Skin epidermis (tissue), 12 donors: ENCODE results near the gene CD53.

ENCODE experiments used
- H3K27ac ChIP-seq, 21 experiments: fragments of 200-600 bp; sonication (generic) in 11 of 21; one replicate each; pipeline ENCODE4 v1.5.0; 2020; ENCODE audit warnings: mild to moderate bottlenecking in 3 of 21, inconsistent platforms in 2 of 21, moderate library complexity in 2 of 21
- H3K4me3 ChIP-seq, 7 experiments: fragments of 200-600 bp; sonication (generic) in 2 of 7; one replicate each; pipeline ENCODE4 v1.5.0; 2020; ENCODE audit warnings: inconsistent platforms in 2 of 7, mild to moderate bottlenecking in 2 of 7, moderate library complexity in 1 of 7

CD53 gene

DNA sequence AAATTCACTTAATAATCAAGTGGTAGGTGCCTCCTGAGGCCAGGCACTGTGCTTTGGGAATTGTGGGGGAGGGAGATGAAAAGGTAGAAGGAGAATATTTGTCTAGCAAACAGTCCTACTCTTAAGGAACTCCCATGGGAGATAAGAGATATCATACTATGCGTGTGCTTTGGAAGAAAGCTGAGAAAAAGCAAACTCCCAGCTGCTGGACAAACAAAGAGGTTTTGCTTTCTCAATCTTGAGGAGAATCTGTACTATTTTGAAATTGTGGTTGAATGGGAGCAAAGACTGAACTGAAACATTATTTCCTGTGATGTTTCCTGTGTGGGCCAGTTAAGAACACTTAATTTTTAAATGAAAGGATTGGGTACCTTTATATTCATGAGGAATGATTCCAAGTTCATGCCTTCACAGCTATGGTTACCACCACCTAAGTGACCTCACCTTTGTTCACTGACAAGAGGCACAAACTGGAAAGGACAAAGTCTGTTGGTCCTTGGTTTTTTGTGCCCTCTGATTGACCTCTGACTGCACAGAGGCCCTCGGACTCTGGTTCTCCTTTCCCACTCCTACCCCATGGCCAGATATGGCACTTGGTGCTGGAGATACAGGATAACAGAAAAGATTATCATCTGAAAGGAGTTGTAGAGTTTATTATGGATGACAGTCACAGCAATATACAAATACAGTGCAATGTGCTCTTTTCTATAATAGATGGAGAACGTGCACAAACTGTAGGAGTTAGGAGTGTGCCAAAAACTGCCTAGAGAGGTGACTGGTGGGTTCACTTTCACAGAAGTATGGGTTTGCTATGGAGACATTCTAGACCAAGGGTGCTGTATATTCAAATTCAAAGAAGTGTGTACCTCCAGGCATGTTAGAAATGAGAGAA, 1.6 kb downstream of the CD53 start:
- H3K4me3 ChIP-seq, result peak overlapping the region; percentile 17 to 48 (median 40)
- peak overlapping the region in 17 of 21 experiments; percentile 7 to 96 (median 81) for H3K27ac ChIP-seq

DNA sequence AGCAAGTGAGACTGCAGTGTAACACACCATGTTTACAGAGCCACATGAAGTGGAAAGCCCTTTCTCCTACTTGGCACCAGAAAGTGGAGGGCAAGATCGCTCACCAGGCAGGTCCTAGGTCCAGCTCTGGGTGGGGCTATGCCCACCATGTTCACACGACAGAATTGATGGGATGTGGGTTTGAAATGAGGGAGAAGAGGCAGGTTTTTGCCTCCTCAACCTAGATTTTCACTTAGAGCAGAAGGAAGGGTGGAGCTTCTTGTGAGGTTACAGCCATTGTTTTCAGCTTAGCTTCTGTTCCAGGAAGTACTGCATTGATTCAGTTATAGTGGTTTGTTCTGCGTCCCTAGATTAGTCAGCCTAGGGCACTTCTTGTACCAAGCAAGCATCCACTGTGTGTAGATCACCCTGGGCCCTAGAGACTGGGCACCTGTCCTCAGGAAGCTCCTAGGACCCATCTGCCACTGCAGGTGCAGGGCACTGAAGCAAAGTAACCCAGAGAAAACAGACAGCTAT, 2.3 kb downstream of the CD53 start:
- Histone ChIP-seq H3K27ac (peak overlapping the region in 17 of 21 experiments; percentile 24 to 96 (median 77)), H3K4me3 (peak overlapping the region; percentile 17 to 48 (median 40))

DNA sequence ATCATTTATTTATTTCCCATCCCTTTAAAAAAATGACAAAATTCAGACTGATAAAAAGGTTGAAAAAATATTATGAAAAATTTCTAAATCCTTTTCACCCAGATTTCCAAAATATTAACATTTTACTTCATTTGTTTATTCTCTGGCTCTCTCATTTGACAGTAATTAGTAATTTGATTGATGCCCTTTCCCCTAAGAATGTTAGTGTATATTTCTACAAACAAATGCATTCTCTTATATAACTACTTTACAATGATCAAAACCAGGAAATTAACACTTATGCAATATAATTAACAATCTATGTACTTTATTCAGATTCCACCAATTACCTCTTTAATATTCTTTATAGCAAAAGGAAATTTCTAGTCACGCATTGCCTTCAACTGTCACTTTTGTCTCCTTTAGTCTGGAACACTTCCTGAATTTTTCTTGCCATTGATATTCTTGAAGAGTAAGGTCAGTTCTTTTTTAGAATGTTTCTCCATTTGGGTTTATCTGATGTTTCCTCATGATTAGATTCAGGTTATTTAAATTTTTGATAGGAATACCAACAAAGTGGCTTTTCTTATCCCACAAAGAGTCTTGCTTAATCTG, 3.9 kb downstream of the CD53 start:
- peak overlapping the region in 5 of 21 experiments; percentile 12 to 92 (median 60) for H3K27ac ChIP-seq
- peak overlapping the region in 1 of 7 experiments; percentile 4 for H3K4me3 ChIP-seq

DNA sequence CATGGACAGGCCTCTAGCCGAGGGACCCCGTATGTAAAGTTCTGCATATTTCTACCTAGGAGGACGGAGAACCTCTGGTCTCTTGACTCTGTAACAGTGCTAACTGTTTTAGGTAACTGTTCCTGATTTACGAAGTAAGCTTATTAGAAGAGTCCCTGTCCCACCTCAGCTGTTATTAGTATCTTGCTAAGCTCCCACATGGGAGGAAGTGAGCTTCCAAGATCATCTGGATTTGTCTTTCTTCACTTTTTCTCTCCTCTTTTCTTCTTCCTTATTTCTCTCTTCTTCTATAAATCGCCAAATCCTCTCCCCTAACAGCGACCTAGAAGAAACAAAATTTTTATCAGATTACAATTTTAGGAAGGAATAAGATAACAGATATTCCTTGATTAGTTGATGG, 4.4 kb downstream of the CD53 start:
- peak overlapping the region in 2 of 7 experiments; percentile 4 to 13 for H3K4me3 ChIP-seq
- peak overlapping the region in 5 of 21 experiments; percentile 12 to 92 (median 60) for H3K27ac ChIP-seq

DNA sequence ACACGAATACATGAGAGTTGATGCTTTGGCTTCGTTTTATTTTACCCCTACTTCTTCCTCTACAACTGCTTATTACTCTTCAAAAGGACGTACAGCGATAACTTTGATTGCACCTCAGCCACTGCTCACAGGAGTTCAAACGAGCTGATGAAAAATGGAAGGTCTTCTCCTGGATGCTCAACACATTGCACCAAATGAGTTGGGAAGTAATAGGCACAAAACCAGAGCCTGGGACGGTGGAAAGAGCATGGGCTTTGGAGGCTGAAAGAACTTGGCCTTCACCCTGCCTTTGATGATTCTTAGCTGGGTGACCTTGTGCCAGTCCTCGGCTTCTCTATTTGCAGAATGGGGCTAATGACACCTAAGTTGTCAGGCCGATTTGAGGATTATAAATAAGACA, 4.8 kb downstream of the CD53 start:
- peak overlapping the region in 5 of 21 experiments; percentile 12 to 92 (median 27) for H3K27ac ChIP-seq
- peak overlapping the region in 2 of 7 experiments; percentile 4 to 13 for H3K4me3 ChIP-seq

DNA sequence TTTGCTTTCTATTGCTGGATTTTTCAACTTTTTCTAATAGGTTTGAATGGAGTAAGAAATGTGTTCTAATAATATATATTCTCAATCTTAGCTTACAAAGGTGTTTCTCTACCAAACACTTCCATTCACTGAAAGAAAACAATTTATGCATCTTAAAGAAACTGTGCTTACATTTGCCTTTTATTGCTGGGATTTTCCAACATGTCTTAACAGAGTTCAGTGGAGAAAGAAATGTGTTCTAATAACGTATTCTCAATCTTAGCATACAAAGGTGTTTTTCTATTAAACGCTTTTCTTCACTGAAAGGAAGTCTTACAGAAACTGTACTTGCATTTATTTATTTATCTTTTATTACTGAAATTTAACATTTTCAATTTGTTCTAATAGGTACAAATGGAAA, 5.6 kb downstream of the CD53 start:
- Histone ChIP-seq H3K4me3 (no peak overlapping the region), H3K27ac (peak overlapping the region in 2 of 21 experiments; percentile 60 to 92)

DNA sequence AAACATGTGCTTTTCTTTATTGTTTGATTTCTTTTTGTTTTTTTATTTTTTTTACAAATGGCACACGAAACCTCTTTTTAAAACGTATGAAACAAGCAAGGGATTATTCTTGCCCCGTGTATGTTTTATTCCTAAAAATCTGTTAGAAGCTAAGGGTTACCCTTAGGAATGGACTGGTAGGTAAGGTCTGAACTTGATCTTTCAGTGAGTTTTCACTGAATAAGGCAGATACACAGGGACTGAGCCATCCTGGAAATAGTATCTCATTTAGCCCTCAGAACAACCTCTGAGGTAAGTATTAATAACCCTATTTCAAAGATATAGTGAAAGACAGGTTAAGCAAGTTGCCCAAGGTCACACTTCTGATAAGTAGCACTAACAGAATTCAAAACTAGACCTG, 6.0 kb downstream of the CD53 start:
- peak overlapping the region in 4 of 21 experiments; percentile 24 to 92 (median 60) for H3K27ac ChIP-seq
- H3K4me3 ChIP-seq, result no peak overlapping the region

DNA sequence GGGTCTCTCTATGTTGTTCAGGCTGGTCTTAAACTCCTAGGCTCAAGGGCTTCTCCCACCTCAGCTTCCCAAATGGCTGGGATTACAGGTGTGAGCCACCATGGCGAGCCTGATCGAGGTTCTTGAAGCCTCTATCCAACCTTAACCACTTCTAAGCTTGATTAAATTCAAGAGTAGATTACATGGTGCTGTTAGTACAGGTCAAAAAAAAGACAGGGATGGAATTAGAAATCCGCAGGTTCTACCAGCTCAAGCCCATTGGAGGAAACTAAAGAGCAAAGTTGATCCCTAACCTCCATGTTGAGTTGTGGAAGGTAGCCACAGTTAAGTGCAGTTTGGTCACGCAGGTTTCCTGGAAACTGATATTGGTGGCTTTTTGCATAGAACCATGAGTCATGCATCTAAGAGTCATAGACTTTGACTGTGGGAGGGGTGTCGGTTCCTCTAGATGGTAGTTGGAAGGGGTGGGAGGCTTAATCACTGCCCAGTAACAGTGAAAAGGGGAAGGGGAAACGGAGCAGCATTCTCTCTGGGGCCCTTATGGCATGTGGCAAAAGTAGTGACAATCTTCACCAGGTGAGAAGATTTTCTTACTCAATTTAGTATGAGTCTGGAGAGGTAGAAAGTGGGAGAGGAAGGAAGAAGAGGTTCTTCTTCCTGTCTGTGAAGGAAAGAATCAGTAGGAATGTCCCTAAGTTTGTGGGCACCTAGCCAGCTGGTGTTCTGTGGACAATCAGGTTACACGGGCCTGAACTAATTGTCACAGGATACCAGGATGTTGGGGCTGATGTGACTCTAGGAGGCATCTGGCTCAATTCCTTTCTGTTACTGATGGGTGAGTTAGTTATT, 7.0 kb downstream of the CD53 start:
- H3K4me3 ChIP-seq, result no peak overlapping the region

DNA sequence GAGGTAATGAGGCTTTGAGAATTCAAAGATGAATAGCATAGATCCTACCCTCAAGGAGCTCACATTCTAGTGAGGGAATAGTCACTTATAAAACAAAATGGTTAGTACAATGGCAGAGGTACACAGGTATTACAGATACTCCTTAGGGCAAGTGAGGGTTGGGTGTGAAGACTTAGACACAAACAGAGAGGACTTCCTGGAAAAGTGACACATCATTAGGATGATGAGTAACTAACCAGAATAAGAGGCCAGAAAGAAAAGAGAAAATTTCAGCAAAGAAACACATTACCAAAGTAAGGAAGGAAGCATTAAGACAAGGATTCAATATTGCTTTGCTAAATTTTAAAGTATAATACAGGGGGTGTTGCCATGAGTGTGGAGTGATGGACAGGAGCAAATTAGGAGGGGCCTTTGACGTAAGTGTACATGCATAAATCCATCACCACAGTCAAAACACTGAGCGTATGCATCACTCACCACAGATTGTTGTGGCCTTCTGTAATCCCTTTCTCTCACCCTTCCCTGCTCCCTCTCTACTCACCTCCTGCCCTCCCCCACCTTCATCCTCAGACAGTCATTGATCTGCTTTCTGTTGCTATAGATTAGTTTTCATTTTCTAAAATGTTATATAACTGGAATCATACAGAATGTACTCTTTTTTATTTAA, 7.9 kb downstream of the CD53 start:
- H3K27ac ChIP-seq, result peak overlapping the region in 11 of 21 experiments; percentile 2 to 92 (median 37)
- H3K4me3 ChIP-seq, result no peak overlapping the region

More for the DNA sequence above, 7.0 kb downstream of the CD53 start:
- H3K27ac ChIP-seq, result peak overlapping the region in 13 of 21 experiments; percentile 4 to 92 (median 41)

DNA sequence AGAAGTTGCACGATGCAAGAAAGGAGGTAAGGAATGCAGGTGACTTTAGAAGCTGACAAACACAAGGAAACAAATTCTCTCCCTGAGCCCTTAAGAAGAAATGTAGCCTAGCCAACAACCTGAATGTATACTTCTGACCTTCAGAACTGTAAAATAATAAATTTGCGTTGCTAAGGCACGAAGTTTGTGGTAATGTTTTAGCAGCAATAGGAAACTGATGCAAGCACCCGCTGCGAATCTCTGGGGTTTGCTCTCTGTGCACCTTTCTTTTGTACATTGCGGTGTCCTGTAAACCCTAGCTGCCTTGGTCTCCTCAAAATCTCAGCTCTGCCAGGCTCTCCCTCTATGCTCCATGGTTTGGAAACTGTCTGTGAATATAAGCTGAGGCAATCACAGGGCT, 15.1 kb downstream of the CD53 start:
- H3K4me3 ChIP-seq, result no peak overlapping the region
- no peak overlapping the region for H3K27ac ChIP-seq

DNA sequence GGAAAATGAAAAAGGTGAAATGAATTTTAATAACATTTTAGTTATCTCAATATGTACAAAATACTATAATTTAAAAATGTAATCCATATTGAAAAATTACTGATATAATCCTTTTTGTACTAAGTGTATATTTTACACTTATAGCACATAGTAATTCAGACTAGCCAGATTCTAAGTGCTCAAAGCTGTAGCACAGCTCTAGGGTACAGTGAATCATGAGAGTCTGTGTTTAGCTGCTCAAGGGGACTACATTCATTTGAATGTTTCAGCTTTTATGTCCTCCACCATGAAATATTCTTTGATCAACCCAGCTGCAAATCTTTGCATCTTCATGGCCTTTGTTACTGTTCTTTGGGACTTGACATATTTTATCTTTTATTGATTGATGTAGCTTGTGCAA, 15.7 kb downstream of the CD53 start:
- H3K4me3 ChIP-seq, result no peak overlapping the region
- H3K27ac ChIP-seq, result no peak overlapping the region

DNA sequence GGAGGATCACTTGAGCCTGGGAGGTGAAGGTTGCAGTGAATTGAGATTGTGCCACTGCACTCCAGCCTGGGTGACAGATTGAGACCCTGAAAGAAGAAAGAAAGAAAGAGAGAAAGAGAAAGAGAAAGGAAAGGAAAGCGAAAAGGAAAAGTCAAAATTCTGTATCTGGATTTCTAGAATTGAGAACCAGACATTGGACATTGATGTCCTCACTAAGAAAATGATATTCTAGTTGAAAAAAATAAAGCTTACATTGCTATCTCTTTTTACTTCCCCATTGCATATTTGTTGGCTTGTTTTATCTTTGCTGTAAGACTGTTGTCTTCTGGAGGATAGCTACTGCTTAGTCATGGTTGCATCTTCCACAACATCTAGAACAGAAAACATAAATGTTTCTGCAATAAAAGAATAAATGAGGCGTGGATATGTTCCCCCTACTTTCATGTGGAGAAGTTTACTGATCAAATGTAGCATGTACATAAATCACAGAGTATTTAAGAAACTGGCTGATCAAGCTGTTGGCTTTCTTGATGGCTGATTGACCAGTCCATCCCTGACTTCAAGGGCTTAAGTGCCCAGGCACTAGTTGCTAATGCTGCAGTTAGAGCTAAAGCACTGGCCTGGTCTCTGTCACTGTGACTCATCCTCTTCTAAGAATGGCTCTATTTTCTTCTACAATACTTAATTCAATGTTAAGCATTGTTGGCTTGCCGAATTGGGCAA, 17.7 kb downstream of the CD53 start:
- no peak overlapping the region for H3K27ac ChIP-seq
- H3K4me3 ChIP-seq, result no peak overlapping the region

DNA sequence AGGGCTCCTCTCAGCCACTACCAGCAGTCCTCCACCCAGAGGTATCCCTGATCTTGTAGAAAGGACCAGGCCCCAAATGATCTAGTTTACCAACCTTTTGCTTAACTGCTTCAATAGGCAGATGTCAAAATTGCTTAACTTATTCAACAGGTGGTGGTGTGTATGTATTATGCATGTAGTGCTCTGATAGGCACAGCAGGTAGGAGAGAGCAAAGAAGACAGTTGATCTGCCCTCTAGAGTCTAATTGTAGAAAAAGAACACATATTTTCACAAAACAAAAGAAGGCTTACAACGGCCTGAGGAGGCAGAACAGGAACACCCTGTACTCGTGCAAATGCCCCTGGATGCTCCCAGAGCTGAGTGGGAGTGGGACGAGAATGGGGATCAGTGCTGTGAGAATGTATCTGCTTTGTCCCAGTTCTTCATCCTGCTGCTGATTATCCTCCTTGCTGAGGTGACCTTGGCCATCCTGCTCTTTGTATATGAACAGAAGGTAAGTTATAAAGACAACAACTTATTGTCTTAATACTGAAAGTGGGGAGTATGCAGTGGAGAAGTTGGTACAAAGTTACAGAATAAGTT, 21.1 kb downstream of the CD53 start:
- no peak overlapping the region for H3K27ac ChIP-seq
- no peak overlapping the region for H3K4me3 ChIP-seq

DNA sequence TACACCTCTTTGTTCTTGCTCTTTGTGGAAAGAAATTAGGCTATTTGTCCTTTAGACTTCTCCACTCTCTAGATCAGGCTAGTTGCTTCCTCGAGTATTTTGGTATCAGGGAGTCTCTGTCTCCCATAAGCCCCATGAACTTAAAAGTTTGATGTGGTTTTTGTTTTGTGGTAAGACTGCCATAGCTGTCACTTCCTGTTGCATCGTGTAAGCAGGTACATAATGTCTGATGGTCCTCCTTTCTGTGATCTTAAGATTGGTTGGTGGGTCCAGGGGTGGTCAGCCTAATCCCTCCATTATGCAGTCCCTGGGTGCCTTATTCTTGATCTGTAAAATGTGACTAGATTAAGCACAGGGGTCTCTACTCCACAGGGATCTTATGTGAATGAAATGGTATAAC, 23.1 kb downstream of the CD53 start:
- Histone ChIP-seq H3K27ac (no peak overlapping the region), H3K4me3 (no peak overlapping the region)

DNA sequence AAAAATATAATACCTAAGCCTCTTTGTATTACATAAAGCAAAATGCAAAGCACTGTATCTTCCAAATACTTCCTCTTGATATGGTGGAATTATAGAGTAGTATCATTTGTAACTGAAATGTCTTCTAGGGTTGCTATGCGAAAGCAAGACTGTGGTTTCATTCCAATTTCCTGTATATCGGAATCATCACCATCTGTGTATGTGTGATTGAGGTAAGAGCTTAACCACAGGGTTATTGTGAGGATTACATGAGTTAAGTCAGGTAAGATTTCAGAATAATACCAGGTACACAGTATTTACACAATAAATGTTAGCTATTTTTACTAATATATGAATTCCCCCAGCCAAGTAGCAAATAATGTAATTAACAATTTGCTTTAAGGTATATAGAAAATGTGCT, 24.7 kb downstream of the CD53 start:
- H3K27ac ChIP-seq, result no peak overlapping the region
- no peak overlapping the region for H3K4me3 ChIP-seq

DNA sequence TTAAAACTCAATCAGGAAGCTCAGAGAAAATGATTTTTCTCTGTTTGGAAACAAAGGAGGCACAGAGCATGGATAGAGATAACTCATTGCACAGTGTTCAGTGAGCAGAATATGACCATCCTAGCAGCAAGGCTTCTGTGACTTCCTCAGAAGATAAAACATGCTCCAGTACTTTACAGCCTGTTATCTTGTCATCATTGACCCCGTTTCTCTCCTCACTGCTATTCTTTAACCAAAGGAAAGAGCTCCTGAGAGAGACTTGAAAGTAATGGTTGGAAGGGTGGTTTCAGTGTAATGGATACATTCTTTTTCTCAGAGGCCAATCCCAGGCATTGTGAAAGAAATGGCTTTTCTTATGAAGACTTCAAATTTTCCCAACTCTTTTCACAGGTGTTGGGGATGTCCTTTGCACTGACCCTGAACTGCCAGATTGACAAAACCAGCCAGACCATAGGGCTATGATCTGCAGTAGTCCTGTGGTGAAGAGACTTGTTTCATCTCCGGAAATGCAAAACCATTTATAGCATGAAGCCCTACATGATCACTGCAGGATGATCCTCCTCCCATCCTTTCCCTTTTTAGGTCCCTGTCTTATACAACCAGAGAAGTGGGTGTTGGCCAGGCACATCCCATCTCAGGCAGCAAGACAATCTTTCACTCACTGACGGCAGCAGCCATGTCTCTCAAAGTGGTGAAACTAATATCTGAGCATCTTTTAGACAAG, 25.9 kb downstream of the CD53 start:
- no peak overlapping the region for H3K4me3 ChIP-seq

DNA sequence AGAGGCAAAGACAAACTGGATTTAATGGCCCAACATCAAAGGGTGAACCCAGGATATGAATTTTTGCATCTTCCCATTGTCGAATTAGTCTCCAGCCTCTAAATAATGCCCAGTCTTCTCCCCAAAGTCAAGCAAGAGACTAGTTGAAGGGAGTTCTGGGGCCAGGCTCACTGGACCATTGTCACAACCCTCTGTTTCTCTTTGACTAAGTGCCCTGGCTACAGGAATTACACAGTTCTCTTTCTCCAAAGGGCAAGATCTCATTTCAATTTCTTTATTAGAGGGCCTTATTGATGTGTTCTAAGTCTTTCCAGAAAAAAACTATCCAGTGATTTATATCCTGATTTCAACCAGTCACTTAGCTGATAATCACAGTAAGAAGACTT, 26.5 kb downstream of the CD53 start:
- H3K4me3 ChIP-seq, result no peak overlapping the region
- no peak overlapping the region for H3K27ac ChIP-seq

More for the DNA sequence above, 25.9 kb downstream of the CD53 start:
- H3K27ac ChIP-seq, result no peak overlapping the region
